ENCODE measurements around the gene PA2G4.

PA2G4 gene

DNA sequence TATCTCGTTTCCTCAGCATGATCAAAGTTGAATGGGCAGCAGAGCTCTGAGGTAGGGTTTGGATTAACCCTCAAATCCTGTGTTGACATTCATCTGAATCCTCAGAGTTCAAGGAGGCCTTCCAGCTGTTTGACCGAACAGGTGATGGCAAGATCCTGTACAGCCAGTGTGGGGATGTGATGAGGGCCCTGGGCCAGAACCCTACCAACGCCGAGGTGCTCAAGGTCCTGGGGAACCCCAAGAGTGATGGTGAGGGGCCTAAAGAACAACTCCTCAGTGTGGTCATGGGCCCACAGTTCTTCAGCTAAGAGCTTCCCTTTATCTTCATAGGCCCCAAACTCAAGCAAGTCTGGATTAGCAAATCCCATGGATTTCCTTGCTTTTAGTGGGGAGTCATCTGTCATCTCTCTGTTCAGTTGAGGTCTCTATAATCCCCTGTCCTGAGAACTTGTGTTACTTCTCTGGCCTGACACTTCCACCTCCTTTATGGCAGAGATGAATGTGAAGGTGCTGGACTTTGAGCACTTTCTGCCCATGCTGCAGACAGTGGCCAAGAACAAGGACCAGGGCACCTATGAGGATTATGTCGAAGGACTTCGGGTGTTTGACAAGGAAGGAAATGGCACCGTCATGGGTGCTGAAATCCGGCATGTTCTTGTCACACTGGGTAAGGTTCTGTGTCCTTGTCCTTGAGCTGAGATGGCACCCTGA is 55.3 kb downstream of the PA2G4 start:
- no peak for TF ChIP-seq CTCF (IDR thresholded peaks at IDR 0.05)

GRCh38 chr12:56160193-56160763 is 55.9 kb downstream of the PA2G4 start:
- TF ChIP-seq CTCF (IDR thresholded peaks at IDR 0.05) = no peak

- no peak for TF ChIP-seq CTCF (IDR thresholded peaks at IDR 0.05)
These were observed 56.7 kb downstream of the PA2G4 start for GRCh38 chr12:56160894-56161689.

DNA sequence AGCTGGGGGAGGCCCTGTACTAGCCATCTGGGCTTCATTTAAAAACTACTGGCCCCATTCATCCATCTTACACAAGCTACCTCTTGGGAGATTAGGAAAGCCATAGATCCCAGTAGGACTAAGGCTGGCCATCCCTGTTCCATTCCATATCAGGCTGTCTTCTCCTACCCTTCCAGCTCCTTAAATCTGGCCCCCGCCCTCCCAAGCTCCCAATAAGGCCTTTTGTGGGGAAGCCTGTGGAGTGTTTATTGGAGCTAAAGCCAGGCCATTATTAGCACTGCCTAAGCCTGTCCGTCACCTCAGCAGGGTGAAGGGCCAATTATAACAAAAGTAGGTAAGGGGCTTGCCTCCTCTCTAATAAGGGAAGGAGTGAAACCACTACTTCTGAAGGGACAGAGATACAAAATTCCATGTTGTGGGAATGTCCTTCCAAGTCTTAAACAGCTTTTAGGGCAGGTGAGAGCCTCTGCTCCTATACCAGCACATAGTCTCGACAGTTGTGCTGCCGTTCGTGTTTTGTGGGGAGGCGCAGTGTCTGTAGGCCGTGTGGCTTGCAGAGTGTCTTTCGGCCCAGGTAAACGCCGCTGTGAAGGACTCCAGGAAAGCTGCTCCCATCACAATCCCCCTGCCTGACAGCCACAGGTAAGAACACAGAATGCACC is 57.5 kb downstream of the PA2G4 start:
- TF ChIP-seq CTCF (IDR thresholded peaks at IDR 0.05) = no peak

DNA sequence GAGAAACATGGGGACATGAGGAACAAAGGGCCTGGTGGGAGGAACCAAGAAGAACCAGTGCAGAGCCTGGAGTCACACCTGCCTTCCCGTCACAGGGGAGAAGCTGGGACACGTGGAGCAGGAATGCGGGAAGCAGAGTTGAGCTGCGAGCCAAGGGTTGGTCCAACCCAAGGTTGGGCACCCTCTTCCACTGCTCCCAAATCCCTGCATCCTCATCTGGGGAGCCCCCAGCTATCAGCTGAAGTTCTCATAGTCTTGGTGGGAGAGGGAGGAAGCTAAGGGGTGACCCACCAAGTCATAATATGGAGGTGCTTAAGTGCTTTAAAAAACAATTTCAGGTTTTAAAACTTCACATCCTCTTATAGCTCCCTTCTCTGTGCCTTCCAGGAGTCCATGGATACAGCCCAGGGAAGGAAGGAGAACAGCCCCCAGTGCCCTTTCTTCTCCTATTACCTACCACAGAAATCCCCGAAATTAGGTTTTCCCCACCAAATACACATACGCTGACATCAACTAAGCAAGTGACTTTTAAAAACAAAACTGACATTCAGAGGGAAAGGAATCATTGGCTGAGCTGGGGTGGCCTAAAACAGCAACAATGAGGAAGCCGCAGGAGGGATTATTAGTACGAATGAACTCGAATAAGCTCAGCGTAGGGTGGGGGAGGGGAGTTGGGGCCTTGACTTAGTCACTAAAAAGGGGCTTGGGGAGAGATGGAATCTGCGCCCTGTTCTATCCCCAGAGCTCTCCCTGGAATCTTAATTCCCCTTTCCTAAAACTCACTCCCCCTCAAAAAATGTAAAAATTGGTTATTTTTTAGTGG is 58.3 kb downstream of the PA2G4 start:
- no peak for TF ChIP-seq CTCF (IDR thresholded peaks at IDR 0.05)
